Activated naive CD4-positive, alpha-beta T cell (primary cell): Measurements from ENCODE around the gene MAN1B1.

Experiments
- DNase-seq, 4 experiments: peaks; one replicate each; lab custom pipeline; 2025; lab: John Stamatoyannopoulos, UW

Gene MAN1B1

DNA sequence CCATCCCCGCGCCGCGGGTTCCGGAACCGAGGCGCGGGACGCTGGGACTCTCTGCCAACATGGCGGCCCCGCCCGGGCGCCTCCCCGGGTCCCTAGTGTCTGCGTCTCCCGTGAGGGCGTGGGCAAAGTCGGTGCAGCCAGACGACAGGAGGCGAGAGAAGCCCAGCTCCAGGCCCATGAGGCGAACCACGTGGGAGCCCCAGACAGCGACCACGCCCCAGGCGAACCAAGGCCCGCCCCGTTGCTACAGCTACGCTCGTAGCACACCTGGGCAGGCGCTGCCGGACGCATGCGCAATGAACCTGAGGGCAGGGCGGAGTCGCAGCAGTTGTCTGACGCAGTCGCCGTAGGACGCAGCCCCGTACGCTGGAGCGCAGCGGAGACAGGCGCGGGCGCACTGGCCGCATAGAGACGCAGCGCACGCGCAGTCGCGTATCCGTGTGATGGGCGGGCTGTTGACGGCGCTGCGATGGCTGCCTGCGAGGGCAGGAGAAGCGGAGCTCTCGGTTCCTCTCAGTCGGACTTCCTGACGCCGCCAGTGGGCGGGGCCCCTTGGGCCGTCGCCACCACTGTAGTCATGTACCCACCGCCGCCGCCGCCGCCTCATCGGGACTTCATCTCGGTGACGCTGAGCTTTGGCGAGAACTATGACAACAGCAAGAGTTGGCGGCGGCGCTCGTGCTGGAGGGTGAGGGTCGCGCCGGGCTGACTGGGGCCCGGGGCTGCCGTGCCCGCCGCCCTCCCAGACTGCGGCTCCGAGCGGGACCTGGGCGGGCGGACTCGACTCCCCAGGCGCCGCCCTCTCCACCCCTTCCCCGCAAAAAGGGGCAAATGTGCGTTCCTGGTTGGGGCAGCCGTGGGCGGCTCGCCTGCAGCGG is at the start of gene MAN1B1:
Gene MAN1B1, plus strand, starts transcription at position 455 of the 878 bp plus-strand sequence. Its CDS starts 15 bp downstream, at position 470.
- peak; percentile 97 to 99 (median 98) for DNase-seq

- no peak for DNase-seq
Observed at GRCh38 chr9:137037035-137037434, 49.8 kb upstream of the MAN1B1 start.

DNA sequence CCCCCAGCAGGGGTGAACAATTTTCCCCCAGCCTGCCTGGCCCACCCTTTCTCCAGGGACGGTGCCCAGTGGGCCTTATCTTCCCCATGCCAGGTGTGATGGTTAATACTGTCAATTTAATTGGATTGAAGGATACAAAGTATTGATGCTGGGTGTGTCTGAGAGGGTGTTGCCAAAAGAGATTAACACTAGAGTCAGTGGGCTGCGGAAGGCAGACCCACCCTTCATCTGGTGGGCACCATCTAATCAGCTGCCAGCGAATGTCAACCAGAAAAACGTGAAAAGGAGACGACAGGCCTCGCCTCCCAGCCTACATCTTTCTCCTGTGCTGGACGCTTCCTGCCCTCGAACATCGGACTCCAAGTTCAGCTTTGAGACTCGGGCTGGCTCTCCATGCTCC is 49.3 kb upstream of the MAN1B1 start:
- no peak for DNase-seq

DNA sequence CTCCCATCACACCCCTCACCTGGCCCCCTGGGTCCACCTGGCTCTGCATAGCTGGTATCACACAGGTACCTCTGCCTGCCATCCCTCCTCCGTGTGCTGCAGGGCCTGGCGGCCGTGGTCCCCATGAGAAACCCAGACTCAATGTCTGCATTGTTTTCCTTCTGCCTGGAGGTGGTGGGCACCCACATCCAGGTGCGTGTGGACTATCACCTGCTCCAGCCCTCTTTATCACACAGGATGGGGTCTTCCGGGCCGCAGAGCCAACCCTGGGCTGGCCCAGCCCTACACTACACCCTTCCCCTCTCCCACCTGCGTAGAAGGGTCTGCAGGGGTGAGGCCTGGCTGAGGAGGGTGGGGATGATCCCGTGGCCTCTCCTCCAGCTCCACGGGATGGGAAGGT is 47.9 kb upstream of the MAN1B1 start:
- DNase-seq, result no peak

DNA sequence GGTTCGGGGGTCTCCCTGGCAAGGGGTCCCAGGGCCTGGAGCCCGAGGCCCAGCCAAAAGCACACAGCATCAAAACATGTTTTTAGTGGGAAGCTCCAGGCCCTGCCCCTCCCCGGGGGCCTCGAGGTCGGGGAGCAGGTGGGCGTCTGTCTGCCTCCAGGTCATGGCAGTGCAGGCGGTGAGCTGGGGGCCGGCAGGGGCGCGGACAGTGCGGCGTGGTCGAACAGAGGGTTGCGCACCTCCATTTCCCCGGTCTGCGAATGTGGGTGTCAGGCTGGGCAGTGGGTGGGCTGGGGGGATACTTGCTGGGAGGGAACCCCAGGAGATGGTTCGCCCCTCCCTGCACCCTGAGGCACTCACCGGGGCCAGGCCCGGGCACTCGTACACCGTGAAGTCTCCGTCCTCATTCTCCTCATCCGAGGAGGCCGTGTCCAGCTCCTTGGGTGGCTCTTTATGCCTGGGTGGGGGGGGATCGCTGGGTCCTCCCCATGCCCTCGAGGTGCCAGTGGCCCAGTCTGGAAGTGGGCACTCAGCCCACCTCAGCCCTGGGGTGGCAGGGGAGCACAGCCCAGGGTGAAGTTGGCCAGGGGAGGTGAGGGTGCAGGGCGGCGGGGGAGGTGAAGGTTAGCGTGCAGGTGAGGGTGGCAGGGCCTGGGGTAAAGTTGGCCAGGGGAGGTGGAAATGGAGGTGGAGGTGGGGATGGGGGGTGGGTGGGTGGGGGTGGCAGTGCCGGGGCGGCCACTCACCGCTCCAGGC is 47.0 kb upstream of the MAN1B1 start:
- DNase-seq, result no peak

- DNase-seq, result no peak
Observed at GRCh38 chr9:137040568-137040967, 46.2 kb upstream of the MAN1B1 start.

DNA sequence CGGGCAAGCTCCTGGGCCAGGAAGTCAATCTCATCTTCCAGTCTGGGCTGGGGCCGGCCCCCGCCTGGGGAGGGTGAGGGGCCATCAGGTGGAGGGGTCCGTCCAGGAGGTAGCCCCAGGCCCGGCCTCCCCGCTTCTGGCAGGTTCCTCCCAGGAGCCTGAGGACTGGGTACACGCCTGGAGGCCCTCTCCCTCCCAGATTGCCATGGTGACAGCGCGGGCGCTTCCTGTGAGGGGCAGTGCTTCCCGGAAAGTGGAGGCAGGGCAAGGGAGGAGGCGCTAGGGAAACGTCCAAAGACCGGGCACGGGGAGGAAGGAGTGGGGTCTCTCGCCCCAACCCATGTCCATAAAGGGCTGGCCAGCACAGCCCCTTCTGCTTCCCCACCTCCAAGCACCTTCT is 45.7 kb upstream of the MAN1B1 start:
- no peak for DNase-seq

- no peak for DNase-seq
Observed at GRCh38 chr9:137042751-137043727, 43.7 kb upstream of the MAN1B1 start.

- DNase-seq, result no peak
Observed at GRCh38 chr9:137044037-137044436, 42.7 kb upstream of the MAN1B1 start.

DNA sequence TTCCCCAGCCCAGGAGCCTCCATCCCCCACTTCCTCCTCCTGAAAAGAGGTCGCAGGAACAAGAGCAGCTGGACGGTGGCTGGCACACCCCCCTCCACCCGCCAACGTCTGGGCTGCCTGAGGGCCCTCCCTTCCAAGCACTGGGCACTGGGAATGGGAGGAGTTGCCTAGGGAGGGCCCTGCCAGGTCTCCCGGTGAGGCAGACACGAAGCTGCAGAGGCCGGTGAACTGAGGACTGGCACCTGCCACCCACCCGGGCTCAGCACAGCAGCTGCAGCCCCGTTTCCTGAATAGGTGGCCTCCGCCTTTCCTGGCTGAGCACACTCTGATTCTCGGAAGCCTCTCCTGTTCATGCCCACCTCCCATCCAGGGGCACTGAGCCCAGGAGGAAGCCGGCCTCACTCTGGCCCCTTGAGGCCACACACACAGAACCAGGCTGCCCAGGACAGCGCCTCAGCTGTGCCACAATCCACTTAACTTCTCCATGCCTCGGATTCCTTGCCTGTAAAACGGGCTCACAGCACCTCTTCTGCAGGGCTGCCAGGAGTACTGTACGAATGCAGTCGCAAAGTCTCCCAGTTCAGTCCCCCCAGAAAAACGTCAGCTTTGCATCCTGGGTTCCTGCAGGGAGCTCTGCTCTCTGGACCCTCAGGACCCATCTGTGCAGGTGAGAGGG is 42.1 kb upstream of the MAN1B1 start:
- DNase-seq, result no peak

- no peak for DNase-seq
Observed at GRCh38 chr9:137045294-137046087, 41.3 kb upstream of the MAN1B1 start.

GRCh38 chr9:137046088-137046787 is 40.5 kb upstream of the MAN1B1 start, which contains the start of gene NPDC1:
Gene NPDC1, minus strand, starts transcription at chr9:137046177. Its CDS starts 188 bp downstream, at chr9:137045989.
- peak; percentile 37 to 75 (median 55) for DNase-seq

- no peak for DNase-seq
Observed at GRCh38 chr9:137048655-137049543, 37.9 kb upstream of the MAN1B1 start.

DNA sequence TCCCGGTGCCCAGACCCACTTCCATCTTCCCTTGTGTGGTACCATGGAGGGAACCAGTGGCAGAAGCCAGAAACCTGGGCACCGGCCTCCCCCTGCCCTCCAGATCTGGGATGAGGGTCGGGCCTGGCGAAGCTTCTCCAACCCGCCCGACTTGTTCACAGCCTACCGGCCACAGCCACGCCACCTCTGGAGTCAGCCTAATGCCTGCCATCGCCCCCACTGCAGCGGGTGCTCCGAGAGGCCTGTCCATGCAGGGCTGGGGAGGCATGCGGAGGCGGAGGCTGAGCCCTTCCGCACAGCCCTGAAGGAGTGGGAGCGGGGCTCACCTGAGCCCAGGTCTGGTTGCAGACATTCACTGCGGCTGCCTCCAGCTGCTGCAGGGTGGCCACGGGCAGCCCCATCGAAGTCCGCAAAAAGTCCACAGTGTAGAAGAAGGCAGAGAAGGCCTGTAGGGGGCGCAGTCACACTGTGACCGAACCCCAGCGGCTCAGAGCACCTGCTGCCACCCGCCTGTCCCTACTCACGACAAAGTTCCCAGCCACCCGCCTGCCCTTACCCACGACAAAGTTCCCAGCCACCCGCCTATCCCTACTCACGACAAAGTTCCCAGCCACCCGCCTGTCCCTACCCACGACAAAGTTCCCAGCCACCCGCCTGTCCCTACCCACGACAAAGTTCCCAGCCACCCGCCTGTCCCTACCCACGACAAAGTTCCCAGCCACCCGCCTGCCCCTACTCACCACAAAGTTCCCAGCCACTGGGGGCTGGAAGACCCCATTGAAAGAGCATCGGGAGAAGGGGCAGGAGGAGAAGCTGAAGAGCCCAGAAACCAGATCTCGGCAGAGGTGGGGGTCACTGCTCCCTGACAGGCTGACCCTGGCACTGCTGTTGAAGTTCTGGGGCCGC is 37.0 kb upstream of the MAN1B1 start:
- peak in 3 of 4 experiments; percentile 22 to 39 (median 26) for DNase-seq

GRCh38 chr9:137050570-137050969 is 36.2 kb upstream of the MAN1B1 start:
- no peak for DNase-seq

GRCh38 chr9:137051145-137051724 is 35.5 kb upstream of the MAN1B1 start:
- no peak for DNase-seq

- no peak for DNase-seq
Observed at GRCh38 chr9:137052293-137052692, 34.5 kb upstream of the MAN1B1 start.
